Vagina (tissue), 2 donors: ENCODE measurements around the gene ME2. TPM values are rescaled to one million over a fixed set of nuclear protein-coding genes. Genes with fewer than 3 reads are reported as not detected.

Experiments used
- DNase-seq, 2 donors: peaks; one replicate each; pipeline ENCODE4 v3.0.0-alpha.2; 2017; ENCODE audit errors: extremely low spot score in 2 of 2
- H3K27ac ChIP-seq: fragments of 200-600 bp; sonication (generic); one replicate; pipeline ENCODE4 v1.5.1; 2019
- H3K27me3 ChIP-seq: fragments of 200-600 bp; sonication (generic); one replicate; pipeline ENCODE4 v1.5.1; 2019
- H3K36me3 ChIP-seq, 2 donors: fragments of 200-600 bp; sonication (generic); one replicate each; pipeline ENCODE4 v1.5.1; 2017 to 2019
- H3K4me1 ChIP-seq: fragments of 200-600 bp; sonication (generic); one replicate; pipeline ENCODE4 v1.5.1; 2019
- H3K4me3 ChIP-seq, 2 donors: fragments of 200-600 bp; sonication (generic); 1 replicate in 1 of 2; 2 replicates in 1 of 2; pipeline ENCODE4 v1.5.1; 2016 to 2019
- H3K9me3 ChIP-seq: fragments of 200-600 bp; sonication (generic); one replicate; pipeline ENCODE4 v1.5.1; 2019
- POLR2A ChIP-seq, 2 donors: fragments of 450-650 bp; IDR thresholded peaks; one replicate each; pipeline ENCODE4 v1.6.1; 2017; ENCODE audit warnings: antibody characterized with exemption in 2 of 2, mild to moderate bottlenecking in 2 of 2, moderate library complexity in 2 of 2
- POLR2AphosphoS5 ChIP-seq, 2 donors: sonication (generic); formaldehyde crosslinking; IDR thresholded peaks; one replicate each; pipeline ENCODE4 v1.9.0; 2017; ENCODE audit warnings: antibody characterized with exemption in 2 of 2, mild to moderate bottlenecking in 2 of 2, low read depth in 1 of 2; ENCODE audit not compliant: insufficient read depth in 1 of 2
- intact Hi-C: fragments of 100-400 bp; cut with DNase I; formaldehyde crosslinking; loops from one replicate; pipeline ENCODE4 v1.15.1; 2023
- total RNA-seq: library from RNA; depleted of rRNA; stranded (reverse); fragments of >200 nt; gene quantifications from one replicate; pipeline ENCODE4 v1.2.3, GENCODE V29; 2016
- TF ChIP-seq, protein P1 (sequence below), 3 experiments: fragments of 450-650 bp in 2 of 3; fragments of 200-600 bp in 1 of 3; sonication (generic) in 1 of 3; IDR thresholded peaks; one replicate each; pipeline ENCODE4 v1.5.1; 2017 to 2019; ENCODE audit warnings: antibody characterized with exemption in 3 of 3, mild to moderate bottlenecking in 2 of 3, moderate library complexity in 2 of 3

The ME2 gene
- total RNA-seq, 1 donor from 2014 or later: 32.2 TPM

DNA sequence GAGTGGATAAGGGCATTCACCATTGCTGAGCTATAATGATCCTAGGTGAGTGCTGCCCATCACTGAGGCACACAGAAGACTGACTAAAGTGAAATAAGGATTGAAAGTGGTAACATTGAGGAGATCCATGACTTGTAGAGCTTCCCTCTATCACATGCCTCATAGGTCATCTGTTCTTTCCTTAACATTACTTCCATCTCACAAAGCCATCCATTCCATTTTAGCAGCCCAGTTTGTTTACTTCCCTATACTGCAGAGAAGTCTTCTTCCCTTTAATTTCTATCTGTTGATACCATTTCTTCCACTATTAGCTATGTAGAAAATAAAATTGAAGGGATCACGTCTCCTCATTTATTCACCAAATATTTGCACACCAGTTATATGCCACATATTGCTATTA lies 32.1 kb downstream of the ME2 start:
- peaks cover 0 to 23% of the 10 kb centered on the region in 2 donors for H3K36me3 ChIP-seq
- no peaks in the 10 kb centered on the region for H3K9me3 ChIP-seq
- H3K4me1 ChIP-seq: no peaks in the 10 kb centered on the region
- no peaks in the 10 kb centered on the region for H3K27me3 ChIP-seq
- intact Hi-C loops: no loop called here
- TF ChIP-seq, protein P1, sequence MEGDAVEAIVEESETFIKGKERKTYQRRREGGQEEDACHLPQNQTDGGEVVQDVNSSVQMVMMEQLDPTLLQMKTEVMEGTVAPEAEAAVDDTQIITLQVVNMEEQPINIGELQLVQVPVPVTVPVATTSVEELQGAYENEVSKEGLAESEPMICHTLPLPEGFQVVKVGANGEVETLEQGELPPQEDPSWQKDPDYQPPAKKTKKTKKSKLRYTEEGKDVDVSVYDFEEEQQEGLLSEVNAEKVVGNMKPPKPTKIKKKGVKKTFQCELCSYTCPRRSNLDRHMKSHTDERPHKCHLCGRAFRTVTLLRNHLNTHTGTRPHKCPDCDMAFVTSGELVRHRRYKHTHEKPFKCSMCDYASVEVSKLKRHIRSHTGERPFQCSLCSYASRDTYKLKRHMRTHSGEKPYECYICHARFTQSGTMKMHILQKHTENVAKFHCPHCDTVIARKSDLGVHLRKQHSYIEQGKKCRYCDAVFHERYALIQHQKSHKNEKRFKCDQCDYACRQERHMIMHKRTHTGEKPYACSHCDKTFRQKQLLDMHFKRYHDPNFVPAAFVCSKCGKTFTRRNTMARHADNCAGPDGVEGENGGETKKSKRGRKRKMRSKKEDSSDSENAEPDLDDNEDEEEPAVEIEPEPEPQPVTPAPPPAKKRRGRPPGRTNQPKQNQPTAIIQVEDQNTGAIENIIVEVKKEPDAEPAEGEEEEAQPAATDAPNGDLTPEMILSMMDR (IDR thresholded peaks at IDR 0.05): no peak
- TF ChIP-seq POLR2AphosphoS5 (IDR thresholded peaks at IDR 0.05; ENCODE audit: insufficient read depth in 1 of 2, low read depth in 1 of 2) (no peak), POLR2A (IDR thresholded peaks at IDR 0.05) (no peak)
- no peak overlapping the region for H3K4me3 ChIP-seq
- no peak overlapping the region for H3K27ac ChIP-seq
- DNase-seq: no peak

DNA sequence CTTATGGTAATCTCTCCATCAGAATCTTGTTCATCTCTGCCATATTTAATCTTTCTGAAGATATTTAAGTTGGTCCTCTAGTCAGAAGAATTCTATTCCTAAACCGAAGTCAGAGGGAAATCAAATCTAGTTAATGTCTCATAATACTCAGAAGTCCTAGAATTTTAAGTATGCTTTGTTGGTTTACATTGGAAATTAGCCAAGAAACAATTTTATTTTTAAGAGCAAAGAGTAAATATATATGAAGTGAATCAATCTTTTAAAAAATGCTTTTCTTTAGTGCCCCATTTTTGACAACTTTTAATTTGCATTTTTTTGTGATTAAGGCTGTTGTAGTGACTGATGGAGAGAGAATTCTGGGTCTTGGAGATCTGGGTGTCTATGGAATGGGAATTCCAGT lies 38.1 kb downstream of the ME2 start:
- no peaks in the 10 kb centered on the region for H3K27me3 ChIP-seq
- intact Hi-C loops: no loop called here
- no peaks in the 10 kb centered on the region for H3K9me3 ChIP-seq
- TF ChIP-seq POLR2A (IDR thresholded peaks at IDR 0.05) (no peak), POLR2AphosphoS5 (IDR thresholded peaks at IDR 0.05; ENCODE audit: insufficient read depth in 1 of 2, low read depth in 1 of 2) (no peak)
- TF ChIP-seq, protein P1 (IDR thresholded peaks at IDR 0.05): no peak
- no peak overlapping the region for H3K27ac ChIP-seq
- H3K36me3 ChIP-seq: peaks cover 0 to 28% of the 10 kb centered on the region in 2 donors
- H3K4me3 ChIP-seq: no peak overlapping the region
- H3K4me1 ChIP-seq: no peaks in the 10 kb centered on the region
- no peak for DNase-seq

DNA sequence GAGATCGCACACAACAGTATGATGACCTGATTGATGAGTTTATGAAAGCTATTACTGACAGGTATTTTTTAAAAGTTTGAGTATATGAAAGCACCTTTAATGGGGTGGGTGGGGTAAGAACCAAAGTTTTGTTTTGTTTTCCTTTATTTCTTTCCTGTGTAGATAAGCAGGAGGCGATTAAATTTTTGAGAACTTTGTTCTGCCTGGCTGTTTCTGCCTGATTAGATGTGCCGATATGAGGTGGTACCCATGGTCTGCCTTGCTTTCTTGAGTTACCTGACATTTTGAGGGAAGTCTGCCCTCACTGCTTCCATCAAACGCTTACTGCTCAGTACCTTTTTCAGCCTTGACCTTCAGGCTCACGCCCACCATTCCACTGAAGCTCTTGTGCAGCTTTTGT lies 39.2 kb downstream of the ME2 start:
- no peaks in the 10 kb centered on the region for H3K4me1 ChIP-seq
- TF ChIP-seq, protein P1 (IDR thresholded peaks at IDR 0.05): no peak
- intact Hi-C loops: no loop called here
- no peak for DNase-seq
- no peaks in the 10 kb centered on the region for H3K9me3 ChIP-seq
- H3K36me3 ChIP-seq: peaks cover 0 to 27% of the 10 kb centered on the region in 2 donors
- H3K4me3 ChIP-seq: no peak overlapping the region
- no peak overlapping the region for H3K27ac ChIP-seq
- H3K27me3 ChIP-seq: no peaks in the 10 kb centered on the region

DNA sequence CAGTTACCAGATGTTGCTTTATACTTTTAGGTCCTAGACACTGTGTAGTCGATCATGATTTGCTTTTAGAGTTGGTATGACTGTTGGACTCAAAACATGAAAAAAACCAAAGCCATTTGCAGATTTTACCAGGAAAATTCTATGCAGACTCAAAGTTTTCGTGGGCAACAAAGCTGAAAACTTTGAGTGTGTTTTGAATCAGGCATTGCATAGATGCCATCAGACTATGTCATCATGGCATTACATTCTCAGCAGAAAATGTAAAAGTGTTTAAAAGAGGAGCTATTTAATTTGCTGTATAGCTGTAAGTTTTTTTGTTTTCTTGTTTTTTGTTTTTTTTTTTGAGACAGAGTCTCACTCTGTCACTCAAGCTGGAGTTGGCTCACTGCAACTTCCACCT lies 45.5 kb downstream of the ME2 start:
- Histone ChIP-seq H3K36me3 (peaks cover 0 to 37% of the 10 kb centered on the region in 2 donors), H3K9me3 (no peaks in the 10 kb centered on the region), H3K27me3 (no peaks in the 10 kb centered on the region), H3K4me1 (no peaks in the 10 kb centered on the region), H3K27ac (no peak overlapping the region), H3K4me3 (no peak overlapping the region)
- intact Hi-C loops: no loop called here
- TF ChIP-seq POLR2A (IDR thresholded peaks at IDR 0.05): no peak
- TF ChIP-seq, protein P1 (IDR thresholded peaks at IDR 0.05): no peak
- TF ChIP-seq POLR2AphosphoS5 (IDR thresholded peaks at IDR 0.05; ENCODE audit: insufficient read depth in 1 of 2, low read depth in 1 of 2): no peak
- no peak for DNase-seq

DNA sequence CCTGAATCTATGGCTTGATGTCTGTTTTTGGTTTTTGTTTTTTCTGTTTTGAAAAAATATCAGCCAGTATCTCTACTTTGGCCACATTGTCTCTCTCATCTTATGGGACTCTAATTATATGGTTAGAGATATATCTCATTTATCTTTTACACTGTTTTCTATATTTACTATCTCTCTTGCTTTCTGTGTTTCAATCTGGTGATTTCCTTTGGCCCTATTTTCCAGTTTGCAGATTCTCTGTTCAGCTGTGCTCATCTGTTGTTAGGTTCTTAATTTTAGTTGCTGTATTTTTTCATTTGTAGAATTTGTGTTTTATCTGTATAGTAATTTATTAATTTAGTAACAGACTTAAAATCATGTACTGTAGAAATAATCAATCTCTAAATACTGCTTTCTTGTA lies 47.6 kb downstream of the ME2 start:
- DNase-seq: no peak
- Histone ChIP-seq H3K27ac (no peak overlapping the region), H3K36me3 (peaks cover 0 to 29% of the 10 kb centered on the region in 2 donors), H3K4me3 (no peak overlapping the region), H3K9me3 (no peaks in the 10 kb centered on the region), H3K27me3 (no peaks in the 10 kb centered on the region), H3K4me1 (no peaks in the 10 kb centered on the region)
- intact Hi-C loops: no loop called here
- TF ChIP-seq POLR2A (IDR thresholded peaks at IDR 0.05) (no peak), POLR2AphosphoS5 (IDR thresholded peaks at IDR 0.05; ENCODE audit: insufficient read depth in 1 of 2, low read depth in 1 of 2) (no peak)
- TF ChIP-seq, protein P1 (IDR thresholded peaks at IDR 0.05): no peak
